SK-N-DZ (cell line): Measurements from ENCODE around the gene SMARCAL1.
A peak's percentile ranks its signal among the peaks of the same experiment; 100 is the strongest.

ENCODE experiments used
- DNase-seq: peaks from one replicate; pipeline ENCODE4 v3.0.0-alpha.2; 2015; ENCODE audit warnings: low spot score

SMARCAL1 gene

GRCh38 chr2:216392945-216393840, 19.1 kb upstream of the SMARCAL1 start:
- DNase-seq, result no peak

- no peak for DNase-seq
Observed at GRCh38 chr2:216394881-216395280, 17.4 kb upstream of the SMARCAL1 start.

GRCh38 chr2:216399621-216400020, 12.7 kb upstream of the SMARCAL1 start:
- no peak for DNase-seq

- DNase-seq, result peak; percentile 52
Observed at GRCh38 chr2:216402751-216403150, 9.5 kb upstream of the SMARCAL1 start.

- DNase-seq, result peak; percentile 32
Observed at GRCh38 chr2:216404010-216404618, 8.2 kb upstream of the SMARCAL1 start.

- no peak for DNase-seq
Observed at GRCh38 chr2:216405588-216405987, 6.7 kb upstream of the SMARCAL1 start.

GRCh38 chr2:216406826-216407225, 5.5 kb upstream of the SMARCAL1 start:
- peak; percentile 37 for DNase-seq

- peak; percentile 79 for DNase-seq
Observed at GRCh38 chr2:216408426-216409290, 3.6 kb upstream of the SMARCAL1 start.

- DNase-seq, result no peak
Observed at GRCh38 chr2:216410550-216410949, 1.7 kb upstream of the SMARCAL1 start.

- DNase-seq, result no peak
Observed at GRCh38 chr2:216413882-216414281, 1.6 kb downstream of the SMARCAL1 start.

GRCh38 chr2:216414772-216415319, 2.6 kb downstream of the SMARCAL1 start:
- no peak for DNase-seq

GRCh38 chr2:216415541-216415940, 3.3 kb downstream of the SMARCAL1 start:
- DNase-seq, result no peak

- DNase-seq, result no peak
Observed at GRCh38 chr2:216416571-216417307, 4.5 kb downstream of the SMARCAL1 start.

GRCh38 chr2:216418981-216419380, 6.7 kb downstream of the SMARCAL1 start:
- DNase-seq, result no peak

- no peak for DNase-seq
Observed at GRCh38 chr2:216420367-216421101, 8.2 kb downstream of the SMARCAL1 start.

GRCh38 chr2:216423071-216423470, 10.8 kb downstream of the SMARCAL1 start:
- DNase-seq, result no peak

GRCh38 chr2:216424274-216424673, 12.0 kb downstream of the SMARCAL1 start:
- DNase-seq, result no peak

- DNase-seq, result no peak
Observed at GRCh38 chr2:216425008-216425787, 12.9 kb downstream of the SMARCAL1 start.

- DNase-seq, result no peak
Observed at GRCh38 chr2:216426166-216426777, 14.0 kb downstream of the SMARCAL1 start.
